Skeletal muscle cell (primary cell): ENCODE measurements around the gene LMO7.
A peak's percentile ranks its signal among the peaks of the same experiment; 100 is the strongest.

Source experiments
- DNase-seq: peaks from one replicate; pipeline ENCODE4 v3.0.0-alpha.2; 2010; ENCODE audit warnings: low read depth
- H3K4me3 ChIP-seq: 2 replicates; pipeline ENCODE4 v1.5.1; 2011; ENCODE audit warnings: low read depth, mild to moderate bottlenecking, control low read depth, low read length, moderate library complexity

LMO7 gene

DNA sequence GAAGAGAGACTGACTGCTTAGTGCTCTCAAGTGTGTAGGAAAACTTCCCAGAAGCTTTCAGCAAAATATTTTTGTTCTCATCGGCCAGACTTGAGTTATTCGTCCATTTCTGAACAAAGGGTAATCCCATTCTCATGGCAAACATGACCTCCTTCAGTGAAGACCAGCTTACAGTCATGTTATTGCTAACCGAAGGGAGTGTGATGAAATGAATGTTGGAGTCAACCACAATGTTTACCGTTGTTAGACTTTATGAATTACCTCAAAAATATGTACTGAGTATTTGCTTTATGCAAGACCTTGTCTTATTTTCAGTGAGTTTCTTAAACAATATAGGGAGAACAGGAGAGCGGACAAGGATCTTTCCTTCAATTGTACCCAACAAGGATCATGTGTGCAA is 228.6 kb downstream of the LMO7 start:
- H3K4me3 ChIP-seq = no peak overlapping the region
- DNase-seq = peak; percentile 19

DNA sequence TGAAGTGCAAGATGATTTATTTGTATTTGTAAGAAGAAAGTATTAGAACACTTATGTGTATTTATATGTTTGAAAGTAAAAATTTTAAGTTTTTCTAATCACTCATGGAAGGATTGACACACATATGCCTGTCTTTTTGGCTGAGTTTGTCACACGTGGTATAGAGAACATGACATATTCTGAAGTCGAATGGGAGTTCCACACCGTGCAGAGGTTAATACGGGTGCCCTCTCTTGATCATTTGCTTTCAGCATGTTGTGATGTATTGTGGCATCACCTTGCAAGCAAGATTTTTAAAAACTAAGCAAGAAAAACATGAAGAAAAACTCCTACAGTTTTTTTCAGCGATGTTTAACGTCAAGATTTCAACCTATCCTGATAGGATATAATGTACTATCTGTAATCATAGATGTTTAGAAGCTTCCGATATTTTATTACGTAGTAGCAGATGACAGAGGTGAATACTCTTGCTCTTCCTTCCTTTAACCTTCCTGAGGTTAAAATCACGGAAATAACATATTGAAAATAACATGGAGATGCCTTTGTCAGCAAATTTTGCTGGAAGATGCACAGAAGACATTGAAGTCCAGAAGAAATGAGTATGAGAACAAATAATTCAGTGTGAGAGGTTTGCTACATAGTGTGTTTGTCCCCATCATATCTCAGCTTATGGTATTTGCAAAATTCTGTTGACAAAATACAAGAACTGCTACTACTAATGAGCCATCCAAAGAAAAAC is 231.4 kb downstream of the LMO7 start:
- DNase-seq = no peak

GRCh38 chr13:75869981-75870380 is 233.9 kb downstream of the LMO7 start:
- DNase-seq = no peak
- H3K4me3 ChIP-seq = no peak overlapping the region

More for the DNA sequence above, 231.4 kb downstream of the LMO7 start:
- no peak overlapping the region for H3K4me3 ChIP-seq

DNA sequence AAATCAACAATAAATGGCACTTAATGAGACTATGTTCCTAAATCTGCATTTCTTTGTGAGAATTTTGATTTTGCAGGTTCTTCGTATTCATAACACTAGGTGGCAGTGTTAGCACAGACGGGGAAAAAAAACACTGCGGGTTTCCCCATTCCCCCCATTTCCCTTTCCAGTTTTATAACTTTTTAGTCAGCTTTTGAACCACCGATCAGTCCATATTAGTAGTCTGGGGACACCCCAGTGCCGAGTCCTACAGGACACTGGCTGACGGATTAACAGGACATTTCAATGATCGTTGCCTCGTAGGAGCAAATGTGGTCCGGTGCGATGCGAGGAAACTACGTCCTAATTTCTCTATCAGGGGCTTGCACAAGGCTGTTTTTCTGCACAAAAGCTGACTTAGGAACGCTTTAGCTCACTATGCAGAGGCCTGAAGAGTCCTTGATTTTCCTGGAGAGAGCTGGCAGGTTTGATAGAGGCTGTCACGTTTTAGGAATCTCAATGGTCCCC is 234.3 kb downstream of the LMO7 start:
- DNase-seq = no peak
- peak overlapping the region; percentile 43 for H3K4me3 ChIP-seq

DNA sequence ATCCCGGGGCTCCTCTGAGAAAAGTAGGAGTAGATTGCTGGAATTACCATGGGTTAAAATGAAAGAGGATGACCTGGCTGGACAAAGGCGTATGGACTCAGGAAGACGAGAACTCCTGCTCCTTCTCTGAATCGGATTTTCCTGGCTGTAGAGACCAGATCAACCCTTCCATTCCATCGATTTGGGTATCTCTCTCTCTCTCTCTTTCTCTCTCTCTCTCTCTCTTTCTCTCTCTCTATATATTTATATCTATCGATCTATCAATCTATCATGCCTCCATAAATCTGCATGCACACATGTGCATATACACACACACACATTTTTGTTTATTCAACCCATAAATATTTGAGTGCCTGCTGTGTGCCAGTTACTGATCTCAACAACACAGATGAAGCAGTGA is 234.9 kb downstream of the LMO7 start:
- DNase-seq = no peak
- peak overlapping the region; percentile 43 for H3K4me3 ChIP-seq

- DNase-seq = no peak
- H3K4me3 ChIP-seq = no peak overlapping the region
These were observed 236.8 kb downstream of the LMO7 start for GRCh38 chr13:75872980-75873379.

DNA sequence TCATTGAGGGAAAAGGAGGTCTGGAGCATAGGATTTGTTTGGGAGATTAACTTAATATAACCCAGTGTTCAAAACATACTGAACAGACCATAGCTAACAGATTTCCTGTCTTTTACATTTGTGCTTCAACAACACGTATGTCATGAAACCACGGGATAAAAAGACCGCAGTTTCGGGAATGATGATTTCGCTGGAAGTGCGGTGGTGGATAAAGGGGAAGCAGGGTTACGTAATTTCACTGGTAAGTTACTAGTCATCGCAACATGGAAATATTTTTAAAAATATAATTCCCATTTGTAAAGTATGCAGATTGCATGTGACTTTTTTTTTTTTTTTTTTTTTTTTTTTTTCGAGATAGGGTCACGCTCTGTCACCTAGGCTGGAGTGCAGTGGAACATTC is 237.4 kb downstream of the LMO7 start:
- no peak for DNase-seq

DNA sequence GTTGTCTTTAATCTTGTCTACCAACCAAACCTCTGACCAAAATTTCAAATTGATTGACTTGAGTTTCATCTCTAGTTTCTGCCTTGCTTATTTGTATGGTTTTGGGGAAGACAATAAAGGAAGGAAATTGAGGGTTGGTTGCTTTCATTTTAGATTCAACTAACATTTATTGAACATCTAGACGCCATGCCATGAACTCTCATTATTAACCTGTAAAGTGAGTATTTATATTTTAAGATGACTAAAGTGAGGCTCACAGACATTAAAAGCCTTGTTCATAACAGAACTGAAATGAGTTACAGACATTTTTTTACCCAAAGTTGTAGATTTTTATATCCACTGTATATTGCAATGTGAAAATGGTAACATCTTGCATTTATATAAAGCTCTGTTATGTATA is 239.3 kb downstream of the LMO7 start:
- no peak overlapping the region for H3K4me3 ChIP-seq
- DNase-seq = no peak

More for the DNA sequence above, 237.4 kb downstream of the LMO7 start:
- H3K4me3 ChIP-seq = no peak overlapping the region

GRCh38 chr13:75876142-75877050 is 240.3 kb downstream of the LMO7 start:
- H3K4me3 ChIP-seq = no peak overlapping the region
- peak; percentile 21 for DNase-seq

GRCh38 chr13:75877071-75877470 is 240.9 kb downstream of the LMO7 start:
- no peak for DNase-seq
- no peak overlapping the region for H3K4me3 ChIP-seq

DNA sequence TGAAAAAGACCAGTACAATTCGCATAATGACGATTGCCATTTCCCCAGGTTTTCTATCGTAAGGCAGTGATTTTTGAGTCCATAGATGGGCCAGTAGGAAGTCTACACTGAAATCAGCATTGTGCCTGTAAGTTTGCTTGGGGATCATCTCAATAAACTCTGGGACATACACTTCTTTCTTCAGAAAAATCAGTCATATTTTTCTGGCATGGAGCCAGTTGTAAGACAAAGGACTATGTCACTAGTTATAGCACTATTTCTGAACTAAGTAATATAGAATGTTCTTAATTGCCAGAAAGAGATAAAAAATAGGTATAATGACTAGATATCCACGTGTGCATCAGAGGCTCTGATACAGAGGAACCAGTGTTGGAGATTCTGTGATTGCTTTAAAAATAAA is 243.5 kb downstream of the LMO7 start:
- H3K4me3 ChIP-seq = no peak overlapping the region
- DNase-seq = no peak

DNA sequence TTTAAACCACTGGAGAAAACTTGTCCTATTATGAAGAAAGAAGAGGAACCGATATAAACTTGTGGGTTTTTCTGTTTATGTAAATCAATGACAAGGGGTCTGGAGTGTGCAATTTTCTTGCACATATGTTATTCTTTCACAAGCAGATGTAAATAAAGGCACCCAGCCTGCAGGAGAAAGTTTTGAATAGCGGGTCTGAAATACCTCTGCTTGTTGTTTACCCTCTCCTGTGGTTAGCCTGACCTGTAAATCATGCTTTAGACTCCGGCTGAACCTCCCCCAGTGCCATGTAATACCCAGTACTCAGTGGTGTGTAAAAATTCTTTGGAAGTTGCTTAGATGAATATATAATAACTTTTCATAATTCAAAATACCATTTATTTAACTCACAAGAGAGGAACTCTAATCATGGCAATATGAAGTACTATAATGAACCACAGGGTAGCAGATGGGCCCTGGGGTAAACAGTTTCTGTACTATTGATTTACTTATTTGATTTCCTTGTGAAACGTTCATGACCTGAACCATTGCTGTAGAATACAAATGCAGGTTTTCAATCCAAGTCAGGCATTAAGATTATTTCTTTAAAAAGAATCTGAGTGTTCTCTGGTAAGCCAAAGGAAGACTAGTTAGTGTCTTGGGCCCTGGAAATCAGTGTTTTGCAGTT is 245.1 kb downstream of the LMO7 start:
- no peak for DNase-seq
- H3K4me3 ChIP-seq = no peak overlapping the region

- no peak for DNase-seq
- H3K4me3 ChIP-seq = no peak overlapping the region
These were observed 246.1 kb downstream of the LMO7 start for GRCh38 chr13:75882261-75882660.

- H3K4me3 ChIP-seq = no peak overlapping the region
- DNase-seq = no peak
These were observed 253.3 kb downstream of the LMO7 start for GRCh38 chr13:75889427-75889826.

GRCh38 chr13:75895168-75895567 is 259.0 kb downstream of the LMO7 start:
- no peak for DNase-seq
- no peak overlapping the region for H3K4me3 ChIP-seq

DNA sequence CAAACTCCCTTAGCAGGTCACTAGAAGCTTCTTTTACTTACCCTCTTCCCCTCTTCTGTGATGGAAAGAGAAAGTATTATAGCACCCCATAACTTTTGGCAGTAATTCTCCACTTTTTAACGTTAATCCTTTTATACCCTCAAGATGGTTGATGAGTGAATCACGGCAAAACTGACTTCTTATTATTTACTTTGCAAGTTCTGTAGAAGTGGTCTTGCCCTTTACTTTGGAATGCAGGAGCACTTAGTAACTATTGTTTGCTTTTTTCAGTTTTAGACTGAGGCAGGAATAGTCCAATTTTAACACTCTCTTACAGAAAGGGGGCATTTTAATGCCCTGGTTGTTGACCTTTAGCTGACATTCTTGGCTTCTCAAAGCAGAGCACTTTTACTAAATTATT is 260.1 kb downstream of the LMO7 start:
- DNase-seq = no peak
- no peak overlapping the region for H3K4me3 ChIP-seq

GRCh38 chr13:75897386-75897785 is 261.3 kb downstream of the LMO7 start:
- no peak for DNase-seq
- H3K4me3 ChIP-seq = no peak overlapping the region

DNA sequence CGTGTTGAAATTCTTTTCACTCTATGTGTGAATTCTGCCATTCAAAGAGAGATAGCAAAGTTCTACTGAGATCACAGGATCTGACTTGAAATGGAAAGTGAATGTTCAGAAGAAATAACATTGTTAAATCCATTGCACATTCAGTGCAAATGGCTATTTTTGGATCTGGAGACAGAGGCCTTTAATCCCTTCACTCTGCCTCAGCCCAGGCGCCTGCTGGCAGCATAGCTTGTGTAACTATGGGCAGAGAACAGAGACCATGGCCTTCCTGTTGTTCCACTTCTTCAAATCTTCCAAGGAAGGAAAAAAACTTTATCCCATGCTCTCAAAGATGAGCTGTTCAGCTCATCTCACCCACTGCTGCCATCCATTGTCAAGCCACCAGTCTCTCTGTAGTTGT is 265.4 kb downstream of the LMO7 start:
- DNase-seq = no peak
- no peak overlapping the region for H3K4me3 ChIP-seq

GRCh38 chr13:75902166-75903104 is 266.3 kb downstream of the LMO7 start:
- no peak for DNase-seq

More at GRCh38 chr13:75902166-75903104, 266.3 kb downstream of the LMO7 start:
- H3K4me3 ChIP-seq = no peak overlapping the region
